Measurements from ENCODE around the gene TRIM69. TPM values are rescaled to one million over a fixed set of nuclear protein-coding genes. Genes with fewer than 3 reads are reported as not detected.

The TRIM69 gene
- total RNA-seq, 2 experiments from 2014 or later = 79.1 to 79.4 TPM

DNA sequence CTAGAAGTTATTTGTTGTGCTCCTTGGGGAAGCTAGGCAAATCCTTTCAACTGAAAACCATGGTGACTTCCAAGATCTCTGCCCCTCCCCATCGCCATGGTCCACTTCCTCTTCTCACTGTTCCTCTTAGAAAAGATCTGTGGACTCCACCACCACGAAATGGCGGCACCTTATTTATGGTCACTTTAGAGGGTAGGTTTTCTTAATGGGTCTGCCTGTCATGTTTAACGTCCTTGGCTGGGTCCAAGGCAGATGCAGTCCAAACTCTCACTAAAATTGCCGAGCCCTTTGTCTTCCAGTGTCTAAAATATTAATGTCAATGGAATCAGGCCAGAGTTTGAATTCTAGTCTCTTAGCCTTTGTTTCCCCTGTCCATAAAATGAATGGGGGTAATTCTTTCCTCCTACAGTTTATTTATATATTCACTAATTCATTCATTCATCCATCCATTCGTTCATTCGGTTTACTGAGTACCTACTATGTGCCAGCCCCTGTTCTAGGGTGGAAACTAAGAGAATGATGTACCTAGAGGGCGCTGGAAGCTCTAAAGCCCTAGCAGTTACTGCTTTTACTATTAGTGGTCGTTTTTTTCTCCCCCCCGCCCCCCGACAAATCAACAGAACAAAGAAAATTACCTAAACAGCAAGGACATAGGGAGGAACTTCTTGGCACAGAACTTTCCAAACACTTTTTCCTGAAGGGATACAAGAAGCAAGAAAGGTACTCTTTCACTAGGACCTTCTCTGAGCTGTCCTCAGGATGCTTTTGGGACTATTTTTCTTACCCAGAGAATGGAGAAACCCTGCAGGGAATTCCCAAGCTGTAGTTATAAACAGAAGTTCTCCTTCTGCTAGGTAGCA, 25.9 kb upstream of the TRIM69 start:
- ATAC-seq = peak; percentile 6
- Mint-ChIP-seq H3K9me3 (ENCODE audit: low read depth) (peaks cover under 1% of the 10 kb centered on the region), H3K36me3 (peaks cover 65% of the 10 kb centered on the region), H3K27me3 (no peaks in the 10 kb centered on the region), H3K4me1 (peaks cover 31% of the 10 kb centered on the region), H3K4me3 (peak overlapping the region; percentile 95), H3K27ac (peak overlapping the region; percentile 100)
- DNase-seq = peak; percentile 76
- CTCF ChIA-PET = interaction anchor here (0.6 to 11.9 kb wide), 17 partner anchors 12 to 58 kb away, joined by 3 to 232 read pairs (median 4); partner anchors contain the start of genes SPG11 and TRIM69

DNA sequence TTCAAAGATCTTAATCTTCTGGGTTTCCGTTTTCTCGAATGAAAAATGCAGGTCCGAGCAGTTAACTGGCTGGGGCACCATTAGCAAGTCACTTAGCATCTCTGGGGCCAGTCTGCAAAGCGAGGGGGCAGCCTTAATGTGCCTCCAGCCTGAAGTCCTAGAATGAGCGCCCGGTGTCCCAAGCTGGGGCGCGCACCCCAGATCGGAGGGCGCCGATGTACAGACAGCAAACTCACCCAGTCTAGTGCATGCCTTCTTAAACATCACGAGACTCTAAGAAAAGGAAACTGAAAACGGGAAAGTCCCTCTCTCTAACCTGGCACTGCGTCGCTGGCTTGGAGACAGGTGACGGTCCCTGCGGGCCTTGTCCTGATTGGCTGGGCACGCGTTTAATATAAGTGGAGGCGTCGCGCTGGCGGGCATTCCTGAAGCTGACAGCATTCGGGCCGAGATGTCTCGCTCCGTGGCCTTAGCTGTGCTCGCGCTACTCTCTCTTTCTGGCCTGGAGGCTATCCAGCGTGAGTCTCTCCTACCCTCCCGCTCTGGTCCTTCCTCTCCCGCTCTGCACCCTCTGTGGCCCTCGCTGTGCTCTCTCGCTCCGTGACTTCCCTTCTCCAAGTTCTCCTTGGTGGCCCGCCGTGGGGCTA, 25.1 kb upstream of the TRIM69 start, which contains the start of the genes B2M and PATL2:
TSS of gene B2M (plus strand) at position 422 of the 647 bp plus-strand sequence. CDS start at position 452, 30 bp downstream.
TSS of gene PATL2 (minus strand) at position 228 of the 647 bp plus-strand sequence. CDS start 34,833 bp downstream, outside the sequence.
- H3K9me3 Mint-ChIP-seq (ENCODE audit: low read depth) = no peaks in the 10 kb centered on the region
- peaks cover 69% of the 10 kb centered on the region for H3K36me3 Mint-ChIP-seq
- peak; percentile 96 for DNase-seq
- CTCF ChIA-PET = interaction anchor here (0.7 to 11.9 kb wide), 14 partner anchors 12 to 50 kb away, joined by 3 to 232 read pairs (median 4); partner anchors contain the start of genes SPG11 and TRIM69
- peaks cover 39% of the 10 kb centered on the region for H3K4me1 Mint-ChIP-seq
- peak; percentile 76 for ATAC-seq
- no peaks in the 10 kb centered on the region for H3K27me3 Mint-ChIP-seq
- peak within 1 kb of the TSS; percentile 95 for H3K4me3 Mint-ChIP-seq
- peak within 1 kb of the TSS; percentile 100 for H3K27ac Mint-ChIP-seq

- CTCF ChIA-PET = interaction anchor here (1.0 to 11.9 kb wide), 12 partner anchors 13 to 51 kb away, joined by 3 to 232 read pairs (median 5); partner anchors contain the start of genes SPG11 and TRIM69
- peaks cover 45% of the 10 kb centered on the region for H3K4me1 Mint-ChIP-seq
- H3K27me3 Mint-ChIP-seq = no peaks in the 10 kb centered on the region
- no peaks in the 10 kb centered on the region for H3K9me3 Mint-ChIP-seq (ENCODE audit: low read depth)
- peak; percentile 35 for ATAC-seq
- peak overlapping the region; percentile 95 for H3K4me3 Mint-ChIP-seq
- peak overlapping the region; percentile 100 for H3K27ac Mint-ChIP-seq
- DNase-seq = peak; percentile 82
- peaks cover 75% of the 10 kb centered on the region for H3K36me3 Mint-ChIP-seq
Observed at GRCh38 chr15:44711743-44712345, 24.5 kb upstream of the TRIM69 start.

DNA sequence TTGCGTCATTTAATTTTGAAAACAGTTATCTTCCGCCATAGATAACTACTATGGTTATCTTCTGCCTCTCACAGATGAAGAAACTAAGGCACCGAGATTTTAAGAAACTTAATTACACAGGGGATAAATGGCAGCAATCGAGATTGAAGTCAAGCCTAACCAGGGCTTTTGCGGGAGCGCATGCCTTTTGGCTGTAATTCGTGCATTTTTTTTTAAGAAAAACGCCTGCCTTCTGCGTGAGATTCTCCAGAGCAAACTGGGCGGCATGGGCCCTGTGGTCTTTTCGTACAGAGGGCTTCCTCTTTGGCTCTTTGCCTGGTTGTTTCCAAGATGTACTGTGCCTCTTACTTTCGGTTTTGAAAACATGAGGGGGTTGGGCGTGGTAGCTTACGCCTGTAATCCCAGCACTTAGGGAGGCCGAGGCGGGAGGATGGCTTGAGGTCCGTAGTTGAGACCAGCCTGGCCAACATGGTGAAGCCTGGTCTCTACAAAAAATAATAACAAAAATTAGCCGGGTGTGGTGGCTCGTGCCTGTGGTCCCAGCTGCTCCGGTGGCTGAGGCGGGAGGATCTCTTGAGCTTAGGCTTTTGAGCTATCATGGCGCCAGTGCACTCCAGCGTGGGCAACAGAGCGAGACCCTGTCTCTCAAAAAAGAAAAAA, 23.9 kb upstream of the TRIM69 start:
- CTCF ChIA-PET = interaction anchor here (2.4 to 11.9 kb wide), 4 partner anchors 16 to 47 kb away, joined by 35 to 232 read pairs (median 116); partner anchors contain the start of genes SPG11 and TRIM69
- Mint-ChIP-seq H3K27me3 (no peaks in the 10 kb centered on the region), H3K9me3 (ENCODE audit: low read depth) (no peaks in the 10 kb centered on the region), H3K27ac (peak overlapping the region; percentile 100), H3K36me3 (peaks cover 77% of the 10 kb centered on the region), H3K4me3 (peak overlapping the region; percentile 95), H3K4me1 (peaks cover 50% of the 10 kb centered on the region)
- peak; percentile 17 for ATAC-seq
- DNase-seq = peak; percentile 80

DNA sequence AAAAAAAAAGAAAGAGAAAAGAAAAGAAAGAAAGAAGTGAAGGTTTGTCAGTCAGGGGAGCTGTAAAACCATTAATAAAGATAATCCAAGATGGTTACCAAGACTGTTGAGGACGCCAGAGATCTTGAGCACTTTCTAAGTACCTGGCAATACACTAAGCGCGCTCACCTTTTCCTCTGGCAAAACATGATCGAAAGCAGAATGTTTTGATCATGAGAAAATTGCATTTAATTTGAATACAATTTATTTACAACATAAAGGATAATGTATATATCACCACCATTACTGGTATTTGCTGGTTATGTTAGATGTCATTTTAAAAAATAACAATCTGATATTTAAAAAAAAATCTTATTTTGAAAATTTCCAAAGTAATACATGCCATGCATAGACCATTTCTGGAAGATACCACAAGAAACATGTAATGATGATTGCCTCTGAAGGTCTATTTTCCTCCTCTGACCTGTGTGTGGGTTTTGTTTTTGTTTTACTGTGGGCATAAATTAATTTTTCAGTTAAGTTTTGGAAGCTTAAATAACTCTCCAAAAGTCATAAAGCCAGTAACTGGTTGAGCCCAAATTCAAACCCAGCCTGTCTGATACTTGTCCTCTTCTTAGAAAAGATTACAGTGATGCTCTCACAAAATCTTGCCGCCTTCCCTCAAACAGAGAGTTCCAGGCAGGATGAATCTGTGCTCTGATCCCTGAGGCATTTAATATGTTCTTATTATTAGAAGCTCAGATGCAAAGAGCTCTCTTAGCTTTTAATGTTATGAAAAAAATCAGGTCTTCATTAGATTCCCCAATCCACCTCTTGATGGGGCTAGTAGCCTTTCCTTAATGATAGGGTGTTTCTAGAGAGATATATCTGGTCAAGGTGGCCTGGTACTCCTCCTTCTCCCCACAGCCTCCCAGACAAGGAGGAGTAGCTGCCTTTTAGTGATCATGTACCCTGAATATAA, 23.0 kb upstream of the TRIM69 start:
- no peak for ATAC-seq
- Mint-ChIP-seq H3K27me3 (no peaks in the 10 kb centered on the region), H3K36me3 (peaks cover 80% of the 10 kb centered on the region), H3K4me3 (peak overlapping the region; percentile 95), H3K27ac (peak overlapping the region; percentile 100), H3K4me1 (peaks cover 58% of the 10 kb centered on the region), H3K9me3 (ENCODE audit: low read depth) (no peaks in the 10 kb centered on the region)
- no peak for DNase-seq
- CTCF ChIA-PET = interaction anchor here (1.0 to 11.9 kb wide), 9 partner anchors 9 to 117 kb away, joined by 3 to 232 read pairs (median 6); partner anchors contain the start of genes SPG11 and TRIM69

DNA sequence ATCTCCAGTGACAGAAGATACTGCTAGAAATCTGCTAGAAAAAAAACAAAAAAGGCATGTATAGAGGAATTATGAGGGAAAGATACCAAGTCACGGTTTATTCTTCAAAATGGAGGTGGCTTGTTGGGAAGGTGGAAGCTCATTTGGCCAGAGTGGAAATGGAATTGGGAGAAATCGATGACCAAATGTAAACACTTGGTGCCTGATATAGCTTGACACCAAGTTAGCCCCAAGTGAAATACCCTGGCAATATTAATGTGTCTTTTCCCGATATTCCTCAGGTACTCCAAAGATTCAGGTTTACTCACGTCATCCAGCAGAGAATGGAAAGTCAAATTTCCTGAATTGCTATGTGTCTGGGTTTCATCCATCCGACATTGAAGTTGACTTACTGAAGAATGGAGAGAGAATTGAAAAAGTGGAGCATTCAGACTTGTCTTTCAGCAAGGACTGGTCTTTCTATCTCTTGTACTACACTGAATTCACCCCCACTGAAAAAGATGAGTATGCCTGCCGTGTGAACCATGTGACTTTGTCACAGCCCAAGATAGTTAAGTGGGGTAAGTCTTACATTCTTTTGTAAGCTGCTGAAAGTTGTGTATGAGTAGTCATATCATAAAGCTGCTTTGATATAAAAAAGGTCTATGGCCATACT, 21.1 kb upstream of the TRIM69 start:
- peak overlapping the region; percentile 95 for H3K4me3 Mint-ChIP-seq
- ATAC-seq = no peak
- H3K9me3 Mint-ChIP-seq (ENCODE audit: low read depth) = no peaks in the 10 kb centered on the region
- H3K36me3 Mint-ChIP-seq = peaks cover 81% of the 10 kb centered on the region
- no peak for DNase-seq
- no peaks in the 10 kb centered on the region for H3K27me3 Mint-ChIP-seq
- peak overlapping the region; percentile 95 for H3K27ac Mint-ChIP-seq
- CTCF ChIA-PET = interaction anchor here (1.0 to 11.9 kb wide), 5 partner anchors 9 to 71 kb away, joined by 3 to 232 read pairs (median 95); partner anchors contain the start of genes SPG11 and TRIM69
- peaks cover 60% of the 10 kb centered on the region for H3K4me1 Mint-ChIP-seq

GRCh38 chr15:44715797-44716334, 20.5 kb upstream of the TRIM69 start:
- no peaks in the 10 kb centered on the region for H3K27me3 Mint-ChIP-seq
- H3K36me3 Mint-ChIP-seq = peaks cover 81% of the 10 kb centered on the region
- DNase-seq = no peak
- H3K27ac Mint-ChIP-seq = peak overlapping the region; percentile 95
- peak overlapping the region; percentile 95 for H3K4me3 Mint-ChIP-seq
- H3K9me3 Mint-ChIP-seq (ENCODE audit: low read depth) = no peaks in the 10 kb centered on the region
- CTCF ChIA-PET = interaction anchor here (6.0 to 11.9 kb wide), 3 partner anchors 13 to 51 kb away, joined by 95 to 232 read pairs (median 138); partner anchors contain the start of genes SPG11 and TRIM69
- peaks cover 63% of the 10 kb centered on the region for H3K4me1 Mint-ChIP-seq
- no peak for ATAC-seq

GRCh38 chr15:44716983-44717602, 19.2 kb upstream of the TRIM69 start:
- Mint-ChIP-seq H3K27me3 (no peaks in the 10 kb centered on the region), H3K36me3 (peaks cover 71% of the 10 kb centered on the region), H3K9me3 (ENCODE audit: low read depth) (no peaks in the 10 kb centered on the region), H3K4me3 (peak overlapping the region; percentile 95), H3K27ac (peak overlapping the region; percentile 95), H3K4me1 (peaks cover 75% of the 10 kb centered on the region)
- DNase-seq = no peak
- CTCF ChIA-PET = interaction anchor here (6.0 to 8.5 kb wide), 3 partner anchors 11 to 53 kb away, joined by 75 to 138 read pairs (median 95); partner anchors contain the start of genes SPG11 and TRIM69
- ATAC-seq = no peak

GRCh38 chr15:44718180-44718926, 18.0 kb upstream of the TRIM69 start:
- Mint-ChIP-seq H3K4me1 (peaks cover 79% of the 10 kb centered on the region), H3K9me3 (ENCODE audit: low read depth) (no peaks in the 10 kb centered on the region), H3K36me3 (peaks cover 59% of the 10 kb centered on the region), H3K27me3 (no peaks in the 10 kb centered on the region), H3K4me3 (peak overlapping the region; percentile 49), H3K27ac (peak overlapping the region; percentile 95)
- CTCF ChIA-PET = interaction anchor here (1.1 to 8.5 kb wide), 8 partner anchors 9 to 54 kb away, joined by 3 to 138 read pairs (median 34); partner anchors contain the start of genes SPG11 and TRIM69
- no peak for ATAC-seq
- DNase-seq = no peak

GRCh38 chr15:44718927-44719292, 17.4 kb upstream of the TRIM69 start:
- no peaks in the 10 kb centered on the region for H3K9me3 Mint-ChIP-seq (ENCODE audit: low read depth)
- peaks cover 55% of the 10 kb centered on the region for H3K36me3 Mint-ChIP-seq
- DNase-seq = no peak
- no peak for ATAC-seq
- H3K27ac Mint-ChIP-seq = peak overlapping the region; percentile 95
- H3K4me1 Mint-ChIP-seq = peaks cover 85% of the 10 kb centered on the region
- CTCF ChIA-PET = interaction anchor here (1.1 to 6.8 kb wide), 7 partner anchors 9 to 134 kb away, joined by 3 to 75 read pairs (median 6); partner anchors contain the start of genes SPG11 and TRIM69
- H3K4me3 Mint-ChIP-seq = peak overlapping the region; percentile 23
- no peaks in the 10 kb centered on the region for H3K27me3 Mint-ChIP-seq
